ENCODE results near the gene TYMS.

GRCh38 chr18:615773-616172 is 41.7 kb upstream of the TYMS start:
- TF ChIP-seq, protein P1, sequence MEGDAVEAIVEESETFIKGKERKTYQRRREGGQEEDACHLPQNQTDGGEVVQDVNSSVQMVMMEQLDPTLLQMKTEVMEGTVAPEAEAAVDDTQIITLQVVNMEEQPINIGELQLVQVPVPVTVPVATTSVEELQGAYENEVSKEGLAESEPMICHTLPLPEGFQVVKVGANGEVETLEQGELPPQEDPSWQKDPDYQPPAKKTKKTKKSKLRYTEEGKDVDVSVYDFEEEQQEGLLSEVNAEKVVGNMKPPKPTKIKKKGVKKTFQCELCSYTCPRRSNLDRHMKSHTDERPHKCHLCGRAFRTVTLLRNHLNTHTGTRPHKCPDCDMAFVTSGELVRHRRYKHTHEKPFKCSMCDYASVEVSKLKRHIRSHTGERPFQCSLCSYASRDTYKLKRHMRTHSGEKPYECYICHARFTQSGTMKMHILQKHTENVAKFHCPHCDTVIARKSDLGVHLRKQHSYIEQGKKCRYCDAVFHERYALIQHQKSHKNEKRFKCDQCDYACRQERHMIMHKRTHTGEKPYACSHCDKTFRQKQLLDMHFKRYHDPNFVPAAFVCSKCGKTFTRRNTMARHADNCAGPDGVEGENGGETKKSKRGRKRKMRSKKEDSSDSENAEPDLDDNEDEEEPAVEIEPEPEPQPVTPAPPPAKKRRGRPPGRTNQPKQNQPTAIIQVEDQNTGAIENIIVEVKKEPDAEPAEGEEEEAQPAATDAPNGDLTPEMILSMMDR (conservative IDR thresholded peaks at IDR 0.05): no peak
- no peak for TF ChIP-seq ZFX (IDR thresholded peaks at IDR 0.05)
